Common myeloid progenitor, CD34-positive (primary cell): ENCODE measurements around the gene FBRS.

Experiments
- CTCF ChIA-PET: fragments of 350-600 bp; sonication (Branson Sonifier 250); formaldehyde crosslinking; loops from one replicate; lab custom pipeline; 2021; ENCODE audit warnings: antibody characterized with exemption; lab: Charles Lee
- POLR2A ChIA-PET: fragments of 350-600 bp; sonication (Branson Sonifier 250); formaldehyde crosslinking; loops from one replicate; lab custom pipeline; 2021; ENCODE audit warnings: antibody characterized with exemption; lab: Charles Lee
- DNase-seq, 3 donors: peaks; one replicate each; pipeline versions ENCODE4 v3.0.0 to v3.0.0-alpha.2; 2013
- H3K27ac ChIP-seq, 2 experiments: 1 replicate in 1 of 2; 2 replicates in 1 of 2; pipeline ENCODE4 v1.7.0; 2013; ENCODE audit warnings: inconsistent platforms in 2 of 2, low read length in 2 of 2, mild to moderate bottlenecking in 2 of 2, low read depth in 1 of 2, moderate library complexity in 1 of 2; ENCODE audit not compliant: severe bottlenecking in 2 of 2, insufficient read depth in 1 of 2, poor library complexity in 1 of 2
- H3K27me3 ChIP-seq, 5 experiments: replicated peaks in 2 of 5; 1 replicate in 3 of 5; 2 replicates in 2 of 5; pipeline versions ENCODE4 v1.6.1 to v1.7.0; 2013; ENCODE audit warnings: low read length in 4 of 5, mild to moderate bottlenecking in 2 of 5, moderate library complexity in 2 of 5, inconsistent platforms in 1 of 5; ENCODE audit not compliant: insufficient read depth in 5 of 5, control insufficient read depth in 4 of 5
- H3K36me3 ChIP-seq, 4 experiments: 1 replicate in 2 of 4; 2 replicates in 2 of 4; pipeline versions ENCODE4 v1.6.1 to v1.7.0; 2013; ENCODE audit warnings: low read length in 3 of 4, control low read depth in 1 of 4, mild to moderate bottlenecking in 1 of 4; ENCODE audit not compliant: control insufficient read depth in 4 of 4, insufficient read depth in 4 of 4
- H3K4me1 ChIP-seq, 4 experiments: 1 replicate in 3 of 4; 2 replicates in 1 of 4; pipeline versions ENCODE4 v1.6.1 to v1.7.1; 2013; ENCODE audit warnings: low read length in 3 of 4, mild to moderate bottlenecking in 3 of 4, control low read depth in 1 of 4, inconsistent platforms in 1 of 4, moderate library complexity in 1 of 4; ENCODE audit not compliant: control insufficient read depth in 4 of 4, insufficient read depth in 4 of 4; ENCODE audit errors: control extremely low read depth in 1 of 4
- H3K4me3 ChIP-seq, 7 experiments: 1 replicate in 4 of 7; 2 replicates in 3 of 7; pipeline versions ENCODE4 v1.5.1 to v1.7.0; 2013; ENCODE audit warnings: mild to moderate bottlenecking in 7 of 7, low read length in 6 of 7, moderate library complexity in 6 of 7, inconsistent platforms in 2 of 7, low read depth in 2 of 7, control low read depth in 1 of 7; ENCODE audit not compliant: insufficient read depth in 4 of 7, control insufficient read depth in 1 of 7; ENCODE audit errors: extremely low read depth in 1 of 7
- H3K9me3 ChIP-seq, 5 experiments: 1 replicate in 4 of 5; 2 replicates in 1 of 5; pipeline versions ENCODE4 v1.6.1 to v1.7.1; 2013; ENCODE audit warnings: low read length in 4 of 5, mild to moderate bottlenecking in 2 of 5, inconsistent platforms in 1 of 5, low read depth in 1 of 5, moderate library complexity in 1 of 5; ENCODE audit not compliant: control insufficient read depth in 4 of 5, insufficient read depth in 2 of 5; ENCODE audit errors: control extremely low read depth in 1 of 5
- WGBS: methylation state at CpG from one replicate; pipeline ENCODE4 v1.1.5; 2013; ENCODE audit not compliant: insufficient coverage; 5-methylcytosine and 5-hydroxymethylcytosine counted together

The FBRS gene

DNA sequence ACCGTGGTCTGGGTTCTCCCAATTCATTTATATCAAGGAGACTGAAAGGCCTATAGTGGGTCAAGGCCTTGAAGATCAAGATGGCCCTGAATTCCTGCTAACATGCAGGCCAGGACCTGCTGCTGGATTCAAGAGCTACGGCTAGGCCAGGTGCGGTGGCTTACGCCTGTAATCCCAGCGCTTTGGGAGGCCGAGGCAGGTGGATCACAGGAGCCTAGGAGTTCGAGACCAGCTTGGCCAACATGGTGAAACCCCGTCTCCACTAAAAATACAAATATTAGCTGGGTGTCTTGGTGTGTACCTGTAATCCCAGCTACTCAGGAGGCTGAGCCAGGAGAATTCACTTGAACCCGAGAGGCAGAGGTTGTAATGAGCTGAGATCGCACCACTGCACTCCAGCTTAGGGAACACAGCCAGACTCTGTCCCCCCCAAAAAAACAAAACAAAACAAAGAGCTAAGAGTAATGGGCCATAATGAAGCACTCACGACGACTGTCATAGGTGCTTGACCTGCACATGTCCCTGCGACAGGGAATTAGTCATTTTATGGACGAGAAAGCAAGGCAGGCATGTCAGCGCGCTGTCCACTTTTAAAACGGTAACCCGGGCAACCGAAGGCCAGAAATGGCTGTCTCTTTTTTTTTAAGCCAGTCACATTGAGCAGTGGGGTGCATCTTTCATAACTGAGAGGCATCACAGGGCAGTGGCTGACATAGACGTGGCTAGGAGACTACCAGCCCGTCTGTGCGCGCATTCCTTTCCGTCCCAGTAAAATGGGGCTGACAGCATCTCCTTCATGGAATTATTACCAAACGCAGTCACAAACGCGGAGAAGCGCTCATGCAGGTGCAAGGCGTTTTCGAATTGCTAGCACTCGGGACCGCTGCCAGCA, 1.0 kb upstream of the FBRS start:
- peak overlapping the region; percentile 30 to 75 for H3K27ac ChIP-seq
- H3K4me3 ChIP-seq = peak overlapping the region; percentile 16 to 82 (median 64)
- ChIA-PET CTCF (interaction anchor here (0.8 to 2.2 kb wide), 3 partner anchors 37 to 40 kb away, joined by 4 to 10 read pairs (median 8); no protein-coding TSS in a partner anchor), POLR2A (interaction anchor here (4.4 kb wide), 1 partner anchor 36 kb away, joined by 43 read pairs; no protein-coding TSS in a partner anchor)
- no peaks in the 10 kb centered on the region for H3K27me3 ChIP-seq
- no peak for DNase-seq
- peaks cover 10 to 58% (median 50%) of the 10 kb centered on the region in 4 experiments for H3K36me3 ChIP-seq
- H3K9me3 ChIP-seq = no peaks in the 10 kb centered on the region
- WGBS = 42% methylated on average over 30 of the region's 32 CpGs
- peaks cover 10 to 47% (median 41%) of the 10 kb centered on the region in 4 experiments for H3K4me1 ChIP-seq

GRCh38 chr16:30658731-30659506, 688 bp downstream of the FBRS start:
- Histone ChIP-seq H3K9me3 (no peaks in the 10 kb centered on the region), H3K27ac (peak overlapping the region; percentile 100), H3K27me3 (no peaks in the 10 kb centered on the region), H3K4me1 (peaks cover 8 to 37% (median 35%) of the 10 kb centered on the region in 4 experiments), H3K4me3 (peak overlapping the region; percentile 86 to 94 (median 90)), H3K36me3 (peaks cover 14 to 61% (median 53%) of the 10 kb centered on the region in 4 experiments)
- peak; percentile 98 to 99 (median 99) for DNase-seq
- ChIA-PET CTCF (interaction anchor here (0.6 to 4.6 kb wide), 11 partner anchors 8 to 198 kb away, joined by 3 to 31 read pairs (median 3); partner anchors contain the start of gene PRR14), POLR2A (interaction anchor here (0.6 to 4.4 kb wide), 11 partner anchors 9 to 244 kb away, joined by 3 to 43 read pairs (median 3); partner anchors contain the start of genes PRR14 and SRCAP)
- WGBS = under 1% methylated on average over 41 of the region's 64 CpGs

DNA sequence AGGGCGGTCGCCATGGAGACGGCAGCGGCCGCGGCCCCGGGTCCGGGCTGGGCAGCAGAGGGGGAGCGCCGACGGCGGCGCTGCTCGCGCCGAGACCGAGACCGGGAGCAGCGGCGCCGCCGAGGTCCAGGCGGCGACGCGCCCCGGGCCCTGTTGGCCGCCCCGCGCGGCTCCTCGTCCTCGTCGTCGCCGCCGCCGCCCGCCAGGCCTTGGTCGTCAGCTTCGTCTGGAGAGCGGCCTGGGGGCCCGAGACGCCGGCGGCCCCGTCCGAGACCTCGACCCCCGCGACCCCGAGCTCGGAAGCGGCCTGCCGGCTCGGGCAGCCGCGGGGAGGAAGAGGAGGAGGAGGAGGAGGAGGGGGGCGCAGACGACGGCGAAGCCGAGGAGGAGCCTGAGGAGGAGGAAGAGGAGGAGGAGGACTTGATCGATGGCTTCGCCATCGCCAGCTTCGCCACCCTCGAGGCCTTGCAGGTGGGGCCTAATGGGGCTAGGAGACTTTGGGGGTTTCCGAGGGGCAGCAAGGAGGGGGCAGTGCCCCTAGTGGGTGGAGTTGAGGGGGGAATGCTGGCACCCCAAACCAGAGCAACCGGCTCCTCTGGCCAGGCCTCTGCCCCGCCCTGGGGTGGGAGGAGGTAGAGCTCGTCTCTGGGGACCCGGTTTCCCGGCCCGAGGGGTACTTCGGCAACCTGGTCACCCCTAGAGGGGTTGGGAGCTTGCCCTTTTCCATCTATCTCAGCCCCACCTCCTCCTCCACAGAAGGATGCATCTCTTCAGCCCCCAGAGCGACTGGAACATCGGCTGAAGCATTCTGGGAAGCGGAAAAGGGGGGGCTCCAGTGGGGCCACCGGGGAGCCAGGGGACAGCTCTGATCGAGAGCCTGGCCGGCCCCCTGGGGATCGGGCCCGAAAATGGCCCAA, 1.5 kb downstream of the FBRS start:
- peak; percentile 31 to 71 (median 66) for DNase-seq
- Histone ChIP-seq H3K36me3 (peaks cover 9 to 57% (median 49%) of the 10 kb centered on the region in 4 experiments), H3K9me3 (no peaks in the 10 kb centered on the region), H3K4me1 (peaks cover 8 to 37% (median 35%) of the 10 kb centered on the region in 4 experiments), H3K27ac (peak overlapping the region; percentile 100), H3K27me3 (no peaks in the 10 kb centered on the region), H3K4me3 (peak overlapping the region; percentile 86 to 94 (median 90))
- CTCF ChIA-PET = interaction anchor here (0.7 to 4.6 kb wide), 9 partner anchors 9 to 77 kb away, joined by 3 to 31 read pairs (median 5); partner anchors contain the start of gene PRR14
- POLR2A ChIA-PET = interaction anchor here (0.5 to 4.4 kb wide), 11 partner anchors 8 to 132 kb away, joined by 3 to 43 read pairs (median 4); partner anchors contain the start of genes PRR14 and SRCAP
- WGBS = 0% methylated on average over 56 of the region's 84 CpGs

DNA sequence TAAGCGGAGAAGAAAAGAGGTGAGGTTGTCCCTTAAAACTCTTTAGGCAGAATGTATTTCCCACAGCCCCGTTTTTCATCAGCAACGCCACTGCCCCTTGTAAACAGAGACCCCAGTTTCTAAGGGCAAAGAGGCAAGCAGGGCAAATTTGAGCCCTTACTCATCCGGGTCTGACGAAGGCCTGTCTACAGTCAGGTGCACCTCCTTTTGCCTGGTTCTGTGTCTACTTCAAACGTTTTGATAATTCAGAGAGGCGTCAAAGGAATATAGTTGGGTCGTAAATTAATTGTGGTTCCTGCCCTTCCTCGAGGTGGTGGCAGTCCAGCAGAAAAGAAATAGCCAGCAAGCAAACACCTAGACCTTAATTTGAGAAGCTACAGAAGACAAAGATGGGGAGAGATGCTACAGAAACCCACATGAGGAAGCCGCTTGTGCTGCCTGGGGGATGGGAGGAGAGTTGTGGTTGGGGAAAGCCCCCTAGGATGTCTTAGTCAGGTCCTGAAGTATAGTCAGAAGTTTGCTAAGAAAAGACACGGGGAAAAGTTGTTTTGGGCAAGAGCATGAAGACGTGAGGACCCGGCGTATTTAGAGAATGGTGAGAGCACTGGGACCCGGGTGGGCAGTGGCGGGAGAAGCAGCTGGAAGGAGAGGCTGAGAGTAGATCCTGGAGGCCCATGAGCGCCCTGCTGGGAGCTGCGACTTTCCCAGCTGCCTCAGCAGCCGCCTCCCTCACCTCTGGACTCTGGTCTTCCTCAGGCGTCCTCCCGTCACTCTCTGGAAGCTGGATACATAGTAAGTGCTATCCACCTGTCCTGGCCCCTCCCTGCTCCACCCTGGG, 2.4 kb downstream of the FBRS start:
- peak overlapping the region; percentile 100 for H3K27ac ChIP-seq
- ChIA-PET CTCF (interaction anchor here (0.7 to 4.6 kb wide), 6 partner anchors 11 to 37 kb away, joined by 3 to 31 read pairs (median 6); no protein-coding TSS in a partner anchor), POLR2A (interaction anchor here (0.5 to 4.4 kb wide), 8 partner anchors 8 to 37 kb away, joined by 3 to 43 read pairs (median 4); partner anchors contain the start of genes PRR14 and SRCAP)
- no peaks in the 10 kb centered on the region for H3K9me3 ChIP-seq
- no peaks in the 10 kb centered on the region for H3K27me3 ChIP-seq
- peaks cover 8 to 37% (median 35%) of the 10 kb centered on the region in 4 experiments for H3K4me1 ChIP-seq
- WGBS = 42% methylated on average over 17 of the region's 21 CpGs
- H3K36me3 ChIP-seq = peaks cover 8 to 57% (median 49%) of the 10 kb centered on the region in 4 experiments
- peak; percentile 81 to 94 (median 93) for DNase-seq
- H3K4me3 ChIP-seq = peak overlapping the region; percentile 86 to 94 (median 90)

DNA sequence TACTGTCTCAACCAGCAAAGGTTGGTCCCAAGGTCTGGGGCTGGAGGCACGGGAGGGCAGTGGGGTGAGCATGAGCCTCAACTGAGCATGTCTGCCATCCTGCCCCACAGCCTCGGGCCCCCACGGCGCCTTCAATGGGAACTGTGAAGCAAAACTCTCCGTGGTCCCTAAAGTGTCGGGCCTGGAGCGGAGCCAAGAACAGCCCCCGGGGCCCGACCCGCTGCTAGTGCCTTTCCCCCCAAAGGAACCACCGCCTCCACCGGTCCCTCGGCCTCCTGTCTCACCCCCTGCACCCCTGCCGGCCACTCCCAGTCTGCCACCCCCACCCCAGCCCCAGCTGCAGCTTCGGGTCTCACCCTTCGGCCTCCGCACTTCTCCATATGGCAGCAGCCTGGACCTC, 4.2 kb downstream of the FBRS start:
- CTCF ChIA-PET = interaction anchor here (1.2 to 4.6 kb wide), 2 partner anchors 10 to 31 kb away, joined by 3 to 31 read pairs; no protein-coding TSS in a partner anchor
- no peak for DNase-seq
- peaks cover 12 to 61% (median 56%) of the 10 kb centered on the region in 4 experiments for H3K36me3 ChIP-seq
- H3K4me3 ChIP-seq = no peak overlapping the region
- H3K27me3 ChIP-seq = no peaks in the 10 kb centered on the region
- no peaks in the 10 kb centered on the region for H3K9me3 ChIP-seq
- WGBS = 93% methylated on average over 12 of the region's 17 CpGs
- POLR2A ChIA-PET = no interaction called here
- peaks cover 5 to 28% (median 26%) of the 10 kb centered on the region in 4 experiments for H3K4me1 ChIP-seq
- peak overlapping the region in 1 of 2 experiments; percentile 100 for H3K27ac ChIP-seq
